Colonic mucosa (tissue), 4 donors: ENCODE measurements around the gene ACTL8. TPM values are rescaled to one million over a fixed set of nuclear protein-coding genes. Genes with fewer than 3 reads are reported as not detected.
A peak's percentile ranks its signal among the peaks of the same experiment; 100 is the strongest.

Source experiments
- DNase-seq: peaks from one replicate; pipeline ENCODE4 v3.0.0-alpha.2; 2020
- H3K27ac ChIP-seq: fragments of 200-600 bp; one replicate; pipeline ENCODE4 v1.8.0; 2021
- H3K27me3 ChIP-seq: fragments of 200-600 bp; one replicate; pipeline ENCODE4 v1.8.0; 2021
- H3K36me3 ChIP-seq: fragments of 200-600 bp; one replicate; pipeline ENCODE4 v1.8.0; 2021
- H3K4me1 ChIP-seq: fragments of 200-600 bp; one replicate; pipeline ENCODE4 v1.8.0; 2021; ENCODE audit warnings: mild to moderate bottlenecking
- H3K4me3 ChIP-seq: fragments of 200-600 bp; one replicate; pipeline ENCODE4 v1.8.0; 2021
- H3K9ac ChIP-seq, 2 donors: one replicate each; pipeline ENCODE4 v1.7.0; 2013; ENCODE audit warnings: control low read depth in 2 of 2, low read depth in 2 of 2, low read length in 2 of 2
- H3K9me3 ChIP-seq: fragments of 200-600 bp; one replicate; pipeline ENCODE4 v1.8.0; 2021
- intact Hi-C: fragments of 100-400 bp; cut with DNase I; formaldehyde crosslinking; loops from one replicate; pipeline ENCODE4 v1.14.1; 2022
- total RNA-seq, 2 donors: library from RNA; stranded (reverse); fragmentation: NEBNext Ultra II Directional in 1 of 2; extraction: Animal tissue kit (Norgen Biotek cat#: 25700) in 1 of 2; gene quantifications; one replicate each; pipeline ENCODE4 v1.2.1, GENCODE V29; 2021
- TF ChIP-seq, protein P1 (sequence below): fragments of 200-600 bp; IDR thresholded peaks from one replicate; pipeline ENCODE4 v1.8.0; 2022; ENCODE audit warnings: antibody characterized with exemption, mild to moderate bottlenecking
- donor health status: healthy.
- donor health status: DM: no; HTN: no; CAD: no.
- donor health status: DM: no; HTN: no; CAD: no.

ACTL8 gene
- total RNA-seq, 2 donors from 2014 or later = 0.13 to 2.8 TPM

GRCh38 chr1:17750333-17750732, 4.8 kb upstream of the ACTL8 start:
- no peak for DNase-seq
- H3K4me3 ChIP-seq = no peak overlapping the region
- H3K4me1 ChIP-seq = no peaks in the 10 kb centered on the region
- H3K9ac ChIP-seq = no peak overlapping the region
- intact Hi-C loops = no loop called here
- no peaks in the 10 kb centered on the region for H3K27me3 ChIP-seq
- TF ChIP-seq, protein P1, sequence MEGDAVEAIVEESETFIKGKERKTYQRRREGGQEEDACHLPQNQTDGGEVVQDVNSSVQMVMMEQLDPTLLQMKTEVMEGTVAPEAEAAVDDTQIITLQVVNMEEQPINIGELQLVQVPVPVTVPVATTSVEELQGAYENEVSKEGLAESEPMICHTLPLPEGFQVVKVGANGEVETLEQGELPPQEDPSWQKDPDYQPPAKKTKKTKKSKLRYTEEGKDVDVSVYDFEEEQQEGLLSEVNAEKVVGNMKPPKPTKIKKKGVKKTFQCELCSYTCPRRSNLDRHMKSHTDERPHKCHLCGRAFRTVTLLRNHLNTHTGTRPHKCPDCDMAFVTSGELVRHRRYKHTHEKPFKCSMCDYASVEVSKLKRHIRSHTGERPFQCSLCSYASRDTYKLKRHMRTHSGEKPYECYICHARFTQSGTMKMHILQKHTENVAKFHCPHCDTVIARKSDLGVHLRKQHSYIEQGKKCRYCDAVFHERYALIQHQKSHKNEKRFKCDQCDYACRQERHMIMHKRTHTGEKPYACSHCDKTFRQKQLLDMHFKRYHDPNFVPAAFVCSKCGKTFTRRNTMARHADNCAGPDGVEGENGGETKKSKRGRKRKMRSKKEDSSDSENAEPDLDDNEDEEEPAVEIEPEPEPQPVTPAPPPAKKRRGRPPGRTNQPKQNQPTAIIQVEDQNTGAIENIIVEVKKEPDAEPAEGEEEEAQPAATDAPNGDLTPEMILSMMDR = no peak
- peaks cover 5% of the 10 kb centered on the region for H3K9me3 ChIP-seq
- no peak overlapping the region for H3K27ac ChIP-seq
- H3K36me3 ChIP-seq = no peaks in the 10 kb centered on the region

DNA sequence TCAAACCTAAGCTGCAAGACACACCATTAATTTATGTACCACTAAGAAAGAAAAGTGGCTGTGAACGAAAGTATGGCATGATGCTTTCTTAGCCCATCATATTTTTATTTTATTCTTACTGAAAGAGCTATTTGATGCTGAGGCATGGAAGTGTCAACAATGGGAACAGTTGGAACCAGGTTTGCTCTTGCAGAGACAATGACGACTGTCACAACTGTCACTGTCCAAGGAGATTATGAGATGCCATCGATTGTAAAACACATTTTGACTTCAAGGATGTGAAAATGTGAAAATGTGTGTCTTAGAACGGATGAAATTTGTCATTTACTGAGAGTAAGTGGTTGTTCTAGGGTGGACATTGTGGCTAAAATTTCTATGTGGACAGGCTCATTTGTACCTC, 2.8 kb upstream of the ACTL8 start:
- Histone ChIP-seq H3K36me3 (no peaks in the 10 kb centered on the region), H3K4me3 (no peak overlapping the region), H3K9ac (no peak overlapping the region), H3K27me3 (no peaks in the 10 kb centered on the region), H3K27ac (no peak overlapping the region), H3K4me1 (no peaks in the 10 kb centered on the region), H3K9me3 (peaks cover 7% of the 10 kb centered on the region)
- intact Hi-C loops = no loop called here
- TF ChIP-seq, protein P1 = no peak
- no peak for DNase-seq

GRCh38 chr1:17757426-17757825, 2.3 kb downstream of the ACTL8 start:
- H3K4me3 ChIP-seq = no peak overlapping the region
- no peak for DNase-seq
- intact Hi-C loops = no loop called here
- peaks cover 7% of the 10 kb centered on the region for H3K9me3 ChIP-seq
- H3K4me1 ChIP-seq = no peaks in the 10 kb centered on the region
- TF ChIP-seq, protein P1 = no peak
- H3K36me3 ChIP-seq = no peaks in the 10 kb centered on the region
- H3K27ac ChIP-seq = no peak overlapping the region
- H3K9ac ChIP-seq = no peak overlapping the region
- no peaks in the 10 kb centered on the region for H3K27me3 ChIP-seq

GRCh38 chr1:17759114-17759513, 4.0 kb downstream of the ACTL8 start:
- Histone ChIP-seq H3K36me3 (no peaks in the 10 kb centered on the region), H3K4me3 (no peak overlapping the region), H3K4me1 (no peaks in the 10 kb centered on the region), H3K9ac (no peak overlapping the region), H3K27ac (no peak overlapping the region), H3K27me3 (no peaks in the 10 kb centered on the region), H3K9me3 (peaks cover 7% of the 10 kb centered on the region)
- intact Hi-C loops = no loop called here
- DNase-seq = peak; percentile 49
- TF ChIP-seq, protein P1 = no peak

- H3K9me3 ChIP-seq = no peaks in the 10 kb centered on the region
- intact Hi-C loops = no loop called here
Observed at GRCh38 chr1:17762313-17762712, 7.2 kb downstream of the ACTL8 start.

More at GRCh38 chr1:17762313-17762712, 7.2 kb downstream of the ACTL8 start:
- H3K27me3 ChIP-seq = no peaks in the 10 kb centered on the region
- H3K27ac ChIP-seq = no peak overlapping the region
- no peaks in the 10 kb centered on the region for H3K36me3 ChIP-seq
- DNase-seq = no peak
- H3K9ac ChIP-seq = no peak overlapping the region
- H3K4me3 ChIP-seq = no peak overlapping the region
- H3K4me1 ChIP-seq = no peaks in the 10 kb centered on the region
- TF ChIP-seq, protein P1 = no peak
